T1000 (cell line): ENCODE measurements around the gene DNAAF5.
"Not testable (repeated sequence)": the region's sequence is repeated elsewhere in the genome, so short reads cannot be mapped to it uniquely, and the experiment has no call there.

Experiments
- DNase-seq: peaks from one replicate; lab custom pipeline; 2025; ENCODE audit warnings: mixed read lengths; lab: John Stamatoyannopoulos, UW

DNAAF5 gene

DNA sequence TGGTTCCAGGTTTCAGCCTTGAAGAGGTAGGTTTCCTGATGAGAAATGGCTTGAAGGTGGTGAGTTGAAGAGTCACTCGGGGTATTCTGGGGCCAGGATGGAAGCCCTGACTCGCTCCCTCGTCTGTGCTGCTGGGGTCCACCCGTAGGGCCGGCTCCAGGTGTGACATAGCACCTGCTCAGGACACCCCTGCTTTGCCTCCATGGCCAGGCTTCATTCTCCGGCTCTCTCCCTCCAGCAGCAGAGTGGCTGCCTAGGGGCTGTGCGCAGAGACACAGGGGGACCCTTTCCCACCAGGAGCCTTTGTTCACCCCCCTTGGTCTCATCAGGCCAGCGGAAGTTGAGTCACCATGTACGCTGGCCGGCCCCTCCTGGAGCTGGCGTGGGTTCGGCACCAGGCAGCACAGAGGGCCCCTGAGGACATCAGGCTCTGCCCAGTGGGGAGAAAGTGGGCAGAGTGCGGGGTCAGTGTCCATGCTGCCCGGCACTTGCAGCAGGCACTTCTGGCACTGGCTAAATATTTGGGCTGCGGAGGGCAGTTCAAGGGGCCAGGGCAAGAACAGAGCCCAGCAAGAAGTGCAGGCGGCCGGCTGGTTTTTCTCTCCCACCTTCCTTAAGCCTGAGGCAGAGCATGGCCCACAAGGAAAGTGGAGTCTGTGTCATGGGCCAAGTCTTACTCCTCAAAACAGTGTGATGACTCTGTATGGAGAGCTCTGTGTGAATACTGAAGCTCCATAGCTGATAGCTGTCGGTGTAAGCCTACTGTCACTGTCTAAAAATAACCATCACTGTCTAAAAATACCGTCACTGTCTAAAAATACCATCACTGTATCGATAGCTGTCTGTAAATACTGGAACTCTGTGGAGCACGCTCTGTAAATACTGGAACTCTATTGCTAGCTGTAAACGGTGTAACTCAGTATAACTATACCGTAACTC, 4.3 kb downstream of the DNAAF5 start:
- no peak for DNase-seq

- no peak for DNase-seq
Observed at GRCh38 chr7:731440-732085, 5.1 kb downstream of the DNAAF5 start.

DNA sequence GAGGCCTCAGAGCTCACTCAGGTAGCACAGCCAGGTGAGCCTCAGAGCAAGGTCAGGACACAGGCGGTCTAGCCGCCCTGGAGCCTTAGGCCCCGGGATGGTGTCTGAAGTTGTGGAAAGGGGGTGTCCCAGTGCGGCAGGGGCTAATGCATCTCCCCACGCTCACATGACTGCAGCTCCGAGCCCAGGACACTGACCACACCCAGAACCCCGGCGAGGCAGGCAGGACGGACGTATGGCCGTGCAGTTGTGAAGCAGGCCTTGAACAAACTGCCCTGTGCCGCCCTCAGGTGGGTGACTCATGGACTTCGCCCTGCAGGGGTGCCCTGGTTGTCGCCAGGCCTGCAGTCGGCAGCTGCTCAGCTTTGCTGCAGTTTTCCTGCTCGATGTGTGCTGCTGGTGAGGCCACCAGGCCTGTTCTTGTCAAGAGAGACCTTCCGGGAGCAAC, 5.6 kb downstream of the DNAAF5 start:
- peak; percentile 46 for DNase-seq

DNA sequence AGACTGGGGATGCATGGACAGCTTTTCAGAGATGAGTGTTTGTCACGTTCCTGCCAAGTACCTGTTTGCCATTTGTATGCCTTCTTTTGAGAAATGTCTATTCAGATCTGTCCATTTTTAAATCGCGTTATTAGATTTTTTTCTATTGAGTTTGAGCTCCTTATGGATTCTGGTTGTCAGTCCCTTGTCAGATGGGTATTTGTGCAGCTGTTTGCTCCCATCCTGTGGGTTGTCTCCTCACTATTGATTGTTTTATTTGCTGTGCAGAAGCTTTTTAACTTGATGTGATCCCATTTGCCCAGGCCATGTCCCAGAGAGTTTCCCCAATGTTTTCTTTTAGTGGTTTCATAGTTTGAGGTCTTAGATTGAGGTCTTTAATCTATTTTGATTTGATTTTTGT, 6.1 kb downstream of the DNAAF5 start:
- DNase-seq = no peak

- DNase-seq = no peak
Observed at GRCh38 chr7:734214-734613, 7.7 kb downstream of the DNAAF5 start.

DNA sequence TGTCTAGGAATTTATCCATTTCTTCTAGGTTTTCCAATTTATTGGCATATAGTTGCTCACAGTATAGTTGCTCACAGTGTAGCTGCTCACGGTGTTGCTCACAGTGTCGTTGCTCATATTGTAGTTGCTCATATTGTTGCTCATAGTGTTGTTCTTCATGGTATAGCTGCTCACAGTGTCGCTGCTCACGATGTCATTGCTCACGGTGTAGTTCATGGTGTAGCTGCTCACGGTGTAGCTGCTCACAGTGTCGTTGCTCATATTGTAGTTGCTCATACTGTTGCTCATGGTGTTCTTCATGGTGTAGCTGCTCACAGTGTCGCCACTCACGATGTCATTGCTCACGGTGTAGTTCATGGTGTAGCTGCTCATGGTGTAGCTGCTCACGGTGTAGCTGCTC, 8.3 kb downstream of the DNAAF5 start:
- DNase-seq = no peak

GRCh38 chr7:738241-738640, 11.7 kb downstream of the DNAAF5 start:
- no peak for DNase-seq

DNA sequence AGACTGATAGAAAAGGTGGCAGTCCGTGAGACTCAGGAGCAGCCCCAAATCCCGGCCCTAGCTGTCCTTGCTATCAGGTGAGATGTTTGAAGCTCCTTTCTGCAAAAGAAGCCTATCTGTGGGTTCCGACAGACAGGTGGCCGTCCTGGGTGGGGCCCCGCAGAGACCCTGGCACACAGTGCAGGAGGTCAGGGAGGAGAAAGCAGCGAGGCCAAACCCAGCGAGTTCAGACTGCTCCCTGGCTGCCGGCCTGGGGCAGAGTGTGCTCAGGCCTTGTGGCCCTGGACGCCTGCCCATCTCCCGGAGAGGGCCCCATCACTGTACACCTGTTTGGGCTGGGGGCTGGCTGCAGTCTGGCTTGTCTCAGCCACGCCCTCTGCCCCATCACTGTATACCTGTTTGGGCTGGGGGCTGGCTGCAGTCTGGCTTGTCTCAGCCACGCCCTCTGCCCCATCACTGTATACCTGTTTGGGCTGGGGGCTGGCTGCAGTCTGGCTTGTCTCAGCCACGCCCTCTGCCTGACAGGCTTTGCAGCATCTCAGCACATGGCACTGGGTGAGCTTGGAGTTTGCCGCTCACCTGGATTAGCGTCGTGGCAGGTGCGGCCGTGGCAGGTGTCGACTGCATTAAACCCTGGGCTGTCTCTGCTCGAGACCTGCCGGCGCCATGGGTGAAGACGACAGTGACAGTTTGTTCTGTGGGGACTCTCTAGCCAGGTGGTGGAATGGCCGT, 12.4 kb downstream of the DNAAF5 start:
- no peak for DNase-seq

GRCh38 chr7:739455-739982, 13.0 kb downstream of the DNAAF5 start:
- DNase-seq = no peak

DNA sequence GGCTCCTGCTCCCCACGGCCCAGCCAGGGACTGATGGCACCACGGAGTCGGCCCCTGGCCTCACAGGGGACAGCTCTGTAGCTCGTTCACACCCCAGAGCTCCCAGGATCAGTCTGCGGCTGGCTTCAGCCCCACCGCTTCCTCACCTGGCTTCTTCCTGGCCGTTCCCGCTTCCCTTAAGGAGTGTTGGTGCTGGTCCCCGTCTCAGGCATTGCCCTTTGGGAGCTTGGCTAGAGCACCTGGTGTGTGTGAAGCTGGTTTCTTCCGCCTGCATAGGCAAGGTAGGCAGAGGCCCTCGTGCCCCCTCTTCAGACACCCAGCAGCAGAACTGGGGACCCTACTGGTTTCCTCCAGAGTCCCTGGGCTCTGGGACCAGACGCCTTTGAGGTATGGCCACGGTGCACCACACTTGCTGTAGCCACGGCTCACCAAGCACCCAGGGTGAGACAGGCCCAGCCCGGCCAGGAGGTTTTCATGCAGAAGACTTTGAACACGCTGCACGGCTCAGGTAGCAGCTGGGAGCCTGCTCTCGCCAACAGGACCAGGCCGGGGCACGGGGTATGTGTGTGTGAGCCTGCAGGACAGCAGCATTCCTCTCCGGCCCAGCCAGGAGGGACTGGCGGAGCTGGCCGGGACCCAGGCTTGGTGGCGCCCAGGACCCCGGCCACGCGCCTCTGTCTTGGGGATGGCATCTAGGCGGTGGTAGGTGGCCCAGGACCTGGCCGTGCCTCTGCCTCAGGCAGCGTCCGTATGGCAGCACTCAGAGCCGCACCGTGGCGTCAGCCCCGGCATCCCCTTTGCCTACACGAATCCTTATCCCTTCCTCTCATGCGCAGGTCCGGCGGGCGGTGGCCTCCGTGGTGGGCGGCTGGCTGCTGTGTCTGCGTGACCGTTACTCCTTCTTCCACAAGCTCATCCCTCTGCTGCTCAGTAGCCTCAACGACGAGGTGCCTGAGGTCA, 13.8 kb downstream of the DNAAF5 start:
- DNase-seq = no peak

- DNase-seq = no peak
Observed at GRCh38 chr7:741191-741671, 14.7 kb downstream of the DNAAF5 start.

DNA sequence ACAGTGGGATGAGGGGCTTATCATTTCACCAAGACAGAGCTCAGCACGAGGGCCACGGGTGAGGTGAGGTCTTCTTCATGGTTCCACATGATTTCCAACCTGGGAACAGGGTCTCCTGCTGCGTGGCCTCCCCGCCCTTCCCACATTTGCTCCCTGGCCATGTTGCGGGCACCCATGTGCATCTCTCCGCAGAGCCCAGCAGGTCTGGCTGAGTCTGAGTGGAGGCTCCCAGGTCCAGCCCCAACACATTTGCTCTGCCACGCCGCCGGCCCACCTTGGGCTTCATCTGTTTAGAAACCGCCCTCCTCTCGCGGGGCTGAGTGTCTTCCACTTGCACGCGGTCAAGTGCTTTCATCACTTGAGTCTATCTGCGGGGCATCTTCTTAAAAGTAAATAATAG, 15.4 kb downstream of the DNAAF5 start:
- DNase-seq = no peak

DNA sequence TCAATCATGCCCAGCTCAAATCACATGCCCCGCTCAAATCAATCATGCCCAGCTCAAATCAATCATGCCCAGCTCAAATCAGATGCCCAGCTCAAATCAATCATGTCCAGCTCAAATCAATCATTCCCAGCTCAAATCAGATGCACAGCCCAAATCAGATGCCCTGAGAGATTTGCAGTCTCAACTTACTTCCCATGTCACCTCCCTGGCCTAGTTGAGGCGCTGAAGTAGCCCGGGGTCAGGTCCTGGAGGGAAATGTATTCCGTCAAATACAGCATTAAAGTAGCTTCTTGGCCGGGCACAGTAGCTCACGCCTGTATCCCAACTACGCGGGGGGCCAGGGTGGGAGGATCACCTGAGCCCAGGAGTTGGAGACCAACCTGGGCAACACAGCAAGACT, 16.3 kb downstream of the DNAAF5 start:
- DNase-seq = no peak

- not testable (repeated sequence) for DNase-seq
Observed at GRCh38 chr7:743341-744127, 17.0 kb downstream of the DNAAF5 start.

- not testable (repeated sequence) for DNase-seq
Observed at GRCh38 chr7:744128-744520, 17.6 kb downstream of the DNAAF5 start.

GRCh38 chr7:744854-745430, 18.4 kb downstream of the DNAAF5 start:
- no peak for DNase-seq

- no peak for DNase-seq
Observed at GRCh38 chr7:745431-746154, 19.1 kb downstream of the DNAAF5 start.

- DNase-seq = no peak
Observed at GRCh38 chr7:746155-747061, 19.9 kb downstream of the DNAAF5 start.
